Measurements from ENCODE around the gene CD8B.

DNA sequence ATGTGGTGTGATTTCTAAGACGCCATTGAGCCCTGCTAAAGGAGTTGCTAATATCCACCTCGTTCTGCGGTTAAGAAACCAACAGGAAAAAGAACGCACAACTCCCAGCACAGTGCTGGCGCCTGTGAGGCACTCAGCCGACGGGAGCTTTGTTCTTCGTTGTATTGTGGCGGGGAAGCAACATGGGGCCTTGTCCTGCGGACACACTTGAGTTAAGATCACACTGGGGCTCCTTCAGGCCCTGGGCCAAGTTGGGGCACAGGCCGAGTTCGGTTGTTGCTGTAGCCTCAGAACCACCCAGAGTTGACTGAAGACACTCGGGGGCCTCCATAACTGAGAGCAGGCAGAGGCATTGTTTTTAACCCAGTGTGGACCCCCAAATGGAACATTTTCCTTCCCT lies 40.4 kb downstream of the CD8B start:
- TF ChIP-seq CTCF (IDR thresholded peaks at IDR 0.05) (no peak), POLR2A (IDR thresholded peaks at IDR 0.05) (no peak), EP300 (IDR thresholded peaks at IDR 0.05; ENCODE audit: low read depth) (no peak)

All from transverse colon (tissue), 3 donors.